ENCODE results near the gene DAPK3.
"Not testable (repeated sequence)": the region's sequence is repeated elsewhere in the genome, so short reads cannot be mapped to it uniquely, and the experiment has no call there.

Gene DAPK3

DNA sequence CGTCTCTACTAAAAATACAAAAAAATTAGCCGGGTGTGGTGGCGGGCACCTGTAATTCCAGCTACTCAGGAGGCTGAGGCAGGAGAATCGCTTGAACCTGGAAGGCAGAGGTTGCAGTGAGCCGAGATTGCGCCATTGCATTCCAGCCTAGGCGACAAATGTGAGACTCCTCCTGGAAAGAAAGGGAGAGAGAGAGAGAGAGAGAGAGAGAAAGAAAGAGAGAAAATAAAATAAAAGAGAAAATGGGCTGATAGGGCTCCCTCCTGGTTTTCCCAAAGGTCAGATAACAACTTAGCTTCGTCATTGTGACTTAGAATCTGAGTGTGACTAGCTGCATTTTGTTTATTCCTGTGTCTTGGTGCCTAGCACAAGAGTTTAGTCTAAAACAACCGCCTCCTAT lies 34.5 kb upstream of the DAPK3 start:
- not testable (repeated sequence) for DNase-seq (ENCODE audit: low read depth)

DNA sequence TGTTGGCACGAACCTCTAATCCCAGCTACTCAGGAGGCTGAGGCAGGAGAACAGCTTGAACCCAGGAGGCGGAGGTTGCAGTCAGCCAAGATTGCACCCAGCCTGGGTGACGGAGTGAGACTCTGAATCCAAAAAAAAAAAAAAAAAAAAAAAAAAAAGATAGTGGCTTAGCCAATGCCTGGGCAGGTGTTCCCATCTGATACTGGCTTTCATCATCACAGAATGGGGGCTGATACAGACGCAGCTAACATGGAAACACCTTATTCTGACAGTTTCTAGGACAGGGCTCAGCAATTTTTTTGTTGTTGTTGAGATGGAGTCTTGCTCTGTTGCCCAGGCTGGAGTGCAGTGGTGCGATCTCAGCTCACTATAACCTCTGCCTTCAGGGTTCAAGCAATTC lies 29.9 kb upstream of the DAPK3 start:
- not testable (repeated sequence) for DNase-seq (ENCODE audit: low read depth)

DNA sequence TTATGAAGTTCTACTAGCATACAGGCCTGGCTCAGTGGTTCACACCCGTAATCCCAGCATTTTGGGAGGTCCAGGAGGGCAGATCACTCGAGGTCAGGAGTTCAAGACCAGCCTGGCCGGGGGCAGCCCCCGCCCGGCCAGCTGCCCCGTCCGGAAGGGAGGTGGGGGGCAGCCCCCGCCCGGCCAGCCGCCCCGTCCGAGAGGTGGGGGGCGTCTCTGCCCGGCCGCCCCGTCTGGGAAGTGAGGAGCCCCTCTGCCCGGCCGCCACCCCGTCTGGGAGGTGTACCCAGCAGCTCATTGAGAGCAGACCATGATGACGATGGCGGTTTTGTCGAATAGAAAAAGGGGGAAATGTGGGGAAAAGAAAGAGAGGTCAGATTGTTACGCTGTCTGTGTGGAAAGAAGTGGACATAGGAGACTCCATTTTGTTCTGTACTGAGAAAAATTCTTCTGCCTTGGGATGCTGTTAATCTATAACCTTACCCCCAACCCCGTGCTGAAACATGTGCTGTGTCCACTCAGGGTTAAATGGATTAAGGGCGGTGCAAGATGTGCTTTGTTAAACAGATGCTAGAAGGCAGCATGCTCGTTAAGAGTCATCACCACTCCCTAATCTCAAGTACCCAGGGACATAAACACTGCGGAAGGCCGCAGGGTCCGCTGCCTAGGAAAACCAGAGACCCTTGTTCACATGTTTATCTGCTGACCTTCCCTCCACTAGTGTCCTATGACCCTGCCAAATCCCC lies 27.9 kb upstream of the DAPK3 start:
- not testable (repeated sequence) for DNase-seq (ENCODE audit: low read depth)

DNA sequence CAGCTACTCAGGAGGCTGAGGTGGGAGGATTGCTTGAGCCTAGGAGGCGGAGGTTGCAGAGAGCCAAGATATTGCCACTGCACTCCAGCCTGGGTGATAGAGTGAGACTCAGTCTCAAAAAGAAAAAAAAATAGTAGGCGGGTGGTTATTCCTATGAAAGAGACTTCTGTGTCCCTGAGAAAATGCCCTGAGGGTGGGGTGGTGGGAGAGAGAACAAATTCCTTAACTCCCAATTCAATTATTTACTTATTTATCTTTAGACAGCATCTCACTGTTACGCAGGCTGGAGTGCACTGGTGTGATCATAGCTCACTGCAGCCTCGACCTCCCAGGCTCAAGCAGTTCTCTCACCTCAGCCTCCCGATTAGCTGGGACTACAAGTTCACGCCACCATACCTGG lies 24.7 kb upstream of the DAPK3 start:
- no peak for DNase-seq (ENCODE audit: low read depth)

DNA sequence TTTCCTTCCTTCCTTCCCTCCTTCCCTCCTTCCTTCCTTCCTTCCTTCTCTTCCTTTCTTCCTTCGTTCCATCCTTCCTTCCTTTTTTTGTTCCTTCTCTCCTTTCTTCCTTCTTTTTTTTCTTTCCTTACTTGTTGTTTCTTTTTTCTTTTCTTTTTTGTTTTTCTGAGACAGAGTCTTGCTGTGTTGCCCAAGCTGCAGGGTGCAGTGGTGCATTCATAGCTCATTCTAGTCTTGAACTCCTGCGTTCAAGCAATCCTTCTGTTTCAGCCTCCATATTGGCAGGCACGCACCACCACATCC lies 19.9 kb upstream of the DAPK3 start:
- DNase-seq (ENCODE audit: low read depth): no peak

DNA sequence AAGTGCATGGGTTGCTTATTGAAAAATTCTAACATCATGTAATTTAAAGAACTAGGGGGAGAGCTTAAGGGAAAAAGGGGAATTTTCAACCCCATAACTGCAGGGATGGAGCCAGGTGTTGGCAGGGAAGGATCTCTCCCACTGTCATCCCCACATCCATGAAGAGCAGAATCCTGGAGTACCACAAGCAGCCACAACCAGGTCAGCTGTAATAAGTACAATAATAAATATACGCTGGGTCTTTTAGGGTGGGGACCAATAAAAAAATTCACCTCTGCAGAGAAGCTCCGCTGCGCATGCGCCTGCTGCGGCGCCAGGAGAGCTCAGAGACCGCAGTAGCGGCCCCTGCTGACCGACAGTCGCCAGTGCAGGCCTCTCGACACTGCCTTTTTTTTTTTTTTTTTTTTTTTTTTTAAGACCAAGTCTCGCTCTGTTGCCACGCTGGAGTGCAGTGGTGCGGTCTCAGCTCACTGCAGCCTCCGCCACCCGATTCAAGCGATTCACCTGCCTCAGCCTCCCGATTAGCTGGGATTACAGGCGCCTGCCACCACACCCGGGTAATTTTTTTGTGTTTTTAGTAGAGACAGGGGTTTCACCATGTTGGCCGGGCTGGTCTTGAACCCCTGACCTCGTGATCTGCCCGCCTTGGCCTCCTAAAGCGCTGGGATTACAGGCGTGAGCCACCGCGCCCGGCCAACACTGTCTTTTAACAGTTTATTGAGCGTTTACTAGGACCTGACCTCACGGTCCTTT lies 16.9 kb upstream of the DAPK3 start:
- peak; percentile 82 for DNase-seq (ENCODE audit: low read depth)

DNA sequence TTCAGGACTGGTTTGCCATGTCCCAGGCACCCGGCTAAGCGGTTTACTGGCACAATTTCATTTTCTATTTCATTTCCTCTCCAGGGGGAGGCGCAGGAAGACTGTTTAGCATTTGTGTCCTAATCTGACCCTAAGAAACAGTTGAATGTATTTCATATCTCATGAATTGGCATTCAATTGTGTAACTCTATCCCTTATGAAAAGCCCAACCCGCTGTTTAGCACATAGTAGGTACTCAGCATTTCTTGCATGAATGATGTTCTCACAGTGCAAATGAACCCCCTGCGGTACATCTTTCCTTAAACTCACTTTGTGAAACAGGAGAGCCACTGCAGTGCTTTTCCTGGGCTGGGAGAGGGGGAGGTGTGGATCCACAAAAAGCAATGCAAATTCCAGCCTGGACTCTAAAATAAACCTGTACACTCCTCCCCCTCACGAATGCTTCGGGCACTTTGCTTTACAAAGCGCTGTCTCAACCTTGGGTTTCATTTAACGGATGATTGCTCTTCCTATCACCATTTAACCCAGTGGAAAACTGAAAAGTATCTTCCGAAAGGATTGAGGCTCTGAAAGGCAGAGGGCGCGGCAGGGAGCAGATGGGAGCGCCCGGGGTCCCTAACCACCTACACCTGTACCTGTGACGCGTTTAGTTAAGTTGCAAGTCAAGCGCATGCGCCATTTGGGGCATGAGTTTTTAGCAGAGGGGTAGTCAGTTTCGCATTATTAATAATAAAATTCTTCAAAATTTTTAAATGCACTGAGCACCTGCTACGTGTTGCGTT lies 15.6 kb upstream of the DAPK3 start:
- no peak for DNase-seq (ENCODE audit: low read depth)

DNA sequence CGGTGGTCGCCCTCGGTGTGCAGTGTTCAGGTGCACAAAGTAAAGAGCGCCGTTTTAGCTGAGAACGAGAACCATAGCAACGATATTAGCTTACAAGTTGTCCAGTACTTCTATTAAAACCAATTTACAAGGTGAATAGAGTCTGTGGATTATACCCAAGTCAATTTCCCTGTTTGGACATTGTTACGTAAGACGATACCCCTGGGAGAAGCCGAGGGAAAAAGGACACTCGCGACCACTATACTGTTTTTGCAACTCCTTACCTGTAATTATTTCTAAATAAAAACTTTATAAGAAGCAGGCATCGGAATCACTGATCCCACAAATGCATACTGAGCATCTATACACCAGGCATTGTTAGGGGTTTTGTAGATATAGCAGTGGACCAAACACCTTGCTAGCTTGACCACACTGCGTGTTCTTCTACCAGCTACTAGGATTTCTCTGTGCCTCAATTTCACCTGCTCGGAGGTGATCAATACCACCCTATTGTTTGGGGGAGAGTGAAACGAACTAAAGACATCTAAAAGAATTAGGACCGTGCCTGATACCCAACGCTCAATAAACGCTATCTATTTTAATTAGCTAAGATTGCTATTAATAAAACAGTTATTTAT lies 14.9 kb upstream of the DAPK3 start:
- no peak for DNase-seq (ENCODE audit: low read depth)

DNA sequence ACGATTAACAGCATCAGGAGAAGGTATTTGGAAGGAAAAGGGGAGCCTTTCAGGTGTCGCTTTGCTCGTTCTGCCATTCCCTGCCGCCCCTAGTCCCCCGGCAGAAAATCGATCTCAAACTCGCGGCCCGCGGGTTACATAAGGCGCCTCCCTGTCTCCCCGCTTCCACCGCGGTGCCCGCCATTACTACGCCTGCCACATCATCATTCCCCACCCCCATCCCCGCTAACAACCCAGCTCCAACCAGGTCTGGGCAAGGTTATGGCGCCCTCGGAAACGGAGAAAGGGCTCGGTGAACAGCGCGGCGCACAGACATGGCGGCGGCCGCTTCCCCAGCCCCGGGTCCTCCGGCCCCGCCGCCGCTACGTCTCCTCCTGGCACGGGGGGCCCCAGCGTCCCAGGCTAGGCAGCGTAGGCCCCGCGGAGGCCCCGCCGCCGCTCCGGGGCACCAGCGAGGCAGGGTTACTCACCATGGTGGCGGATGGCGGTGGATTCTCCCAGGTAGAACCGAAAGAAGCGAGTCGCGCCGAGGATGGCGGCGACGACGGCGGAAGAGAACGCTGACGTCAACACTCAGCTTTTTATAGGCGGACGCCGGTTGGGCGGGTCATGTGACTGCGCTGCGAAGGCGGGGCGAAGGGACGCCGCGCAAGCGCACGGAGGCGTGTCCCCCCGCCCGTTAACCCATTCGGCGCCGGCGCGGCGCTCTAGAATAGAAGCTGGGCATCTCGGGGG lies 14.2 kb upstream of the DAPK3 start, which contains the start of gene EEF2:
Gene EEF2, minus strand, starts transcription at position 556 of the 735 bp plus-strand sequence. Its CDS starts 83 bp downstream, at position 473.
- DNase-seq (ENCODE audit: low read depth): peak; percentile 80

DNA sequence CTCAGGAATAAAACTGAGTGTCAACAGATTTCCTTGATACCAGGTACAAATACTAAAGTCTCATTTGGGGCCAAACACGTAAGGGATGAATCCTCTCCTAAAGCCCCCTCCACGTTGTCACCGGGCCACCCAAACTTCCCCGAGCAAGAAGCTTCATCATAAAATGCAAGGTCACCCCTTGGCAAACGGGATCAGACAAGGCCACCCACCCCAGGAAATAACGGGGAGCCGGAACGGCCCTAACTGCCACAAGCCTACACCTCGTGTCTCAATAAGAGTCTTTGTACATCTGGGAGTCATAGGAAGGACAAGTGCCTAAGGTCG lies 13.6 kb upstream of the DAPK3 start:
- DNase-seq (ENCODE audit: low read depth): no peak

DNA sequence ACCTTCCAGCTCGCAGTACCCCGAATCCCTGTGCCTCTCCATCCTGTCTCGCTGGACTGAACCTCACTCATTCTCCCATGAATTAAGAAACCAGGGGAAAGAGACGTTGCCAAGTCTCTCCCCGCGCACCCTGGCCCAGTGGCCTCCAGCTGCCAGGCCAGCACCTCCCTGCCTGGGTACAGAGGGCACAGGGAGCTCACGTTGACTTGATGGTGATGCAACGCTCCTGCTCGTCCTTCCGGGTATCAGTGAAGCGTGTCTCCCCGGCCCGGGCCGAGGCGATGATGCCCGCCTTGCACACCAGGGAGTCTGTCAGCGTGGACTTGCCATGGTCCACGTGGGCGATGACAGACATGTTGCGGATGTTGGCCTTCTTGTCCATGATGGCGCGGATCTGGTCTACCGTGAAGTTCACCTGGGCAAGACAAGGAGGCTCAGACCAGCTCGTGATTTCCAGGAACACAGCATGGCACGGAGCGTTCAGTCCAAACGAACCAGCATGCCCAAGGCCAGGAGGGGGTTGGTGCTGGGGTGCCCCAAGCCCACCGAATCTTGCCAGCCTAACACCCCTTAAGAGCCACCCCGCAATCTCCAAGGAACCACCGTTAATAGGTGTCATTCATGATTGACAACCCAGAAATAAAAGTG lies 13.2 kb upstream of the DAPK3 start:
- DNase-seq (ENCODE audit: low read depth): no peak

DNA sequence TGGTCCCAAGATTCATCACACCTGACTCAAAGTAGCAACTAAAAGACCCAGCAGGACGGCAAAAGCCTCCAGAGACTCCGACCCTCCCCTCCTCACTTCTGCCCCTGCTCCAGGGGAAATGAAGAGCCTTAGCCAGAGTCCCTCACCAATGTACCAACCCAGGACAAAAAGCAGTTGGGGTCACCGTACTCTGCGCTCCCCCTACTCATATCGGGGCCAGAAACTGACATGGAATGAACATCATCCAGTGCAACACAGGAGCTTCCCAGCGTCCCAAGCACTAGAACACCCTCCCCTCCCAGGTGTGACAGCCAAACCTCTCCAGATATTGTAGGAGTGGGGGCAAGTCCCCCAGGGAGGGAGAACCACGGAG lies 12.6 kb upstream of the DAPK3 start:
- DNase-seq (ENCODE audit: low read depth): no peak

DNA sequence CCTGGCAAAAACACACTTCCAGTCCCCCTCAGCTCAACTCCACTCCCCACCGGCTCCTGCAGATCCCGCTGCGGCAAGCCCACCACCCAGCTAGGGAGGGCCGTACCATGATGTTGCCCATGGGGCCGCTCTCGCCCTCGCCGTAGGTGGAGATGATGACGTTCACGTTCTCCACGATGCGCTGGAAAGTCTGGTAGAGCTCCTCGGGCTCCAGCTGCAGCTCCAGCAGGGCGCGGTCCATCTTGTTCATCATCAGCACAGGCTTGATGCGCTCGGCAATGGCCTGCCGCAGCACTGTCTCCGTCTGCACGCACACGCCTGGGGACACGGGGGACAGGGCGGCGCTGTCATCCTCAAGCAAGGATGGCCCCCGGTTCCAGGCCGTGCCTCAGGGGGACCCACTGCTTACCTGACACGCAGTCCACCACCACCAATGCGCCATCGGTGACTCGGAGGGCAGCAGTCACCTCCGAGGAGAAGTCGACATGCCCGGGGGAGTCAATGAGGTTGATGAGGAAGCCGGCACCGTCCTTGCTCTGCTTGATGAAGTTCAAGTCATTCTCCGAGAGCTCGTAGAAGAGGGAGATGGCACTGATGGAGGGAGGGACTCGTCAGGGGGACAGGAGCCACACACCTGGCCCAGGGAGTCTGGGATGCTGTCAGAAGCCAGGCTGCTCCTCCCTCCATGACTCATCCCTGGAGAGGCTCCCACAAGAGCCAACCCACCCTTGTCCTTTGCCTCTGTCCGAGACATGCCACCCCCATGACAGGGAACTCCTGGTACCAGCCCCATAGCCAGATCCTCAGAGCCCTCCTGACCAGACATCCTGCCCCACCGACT lies 12.0 kb upstream of the DAPK3 start:
- no peak for DNase-seq (ENCODE audit: low read depth)

DNA sequence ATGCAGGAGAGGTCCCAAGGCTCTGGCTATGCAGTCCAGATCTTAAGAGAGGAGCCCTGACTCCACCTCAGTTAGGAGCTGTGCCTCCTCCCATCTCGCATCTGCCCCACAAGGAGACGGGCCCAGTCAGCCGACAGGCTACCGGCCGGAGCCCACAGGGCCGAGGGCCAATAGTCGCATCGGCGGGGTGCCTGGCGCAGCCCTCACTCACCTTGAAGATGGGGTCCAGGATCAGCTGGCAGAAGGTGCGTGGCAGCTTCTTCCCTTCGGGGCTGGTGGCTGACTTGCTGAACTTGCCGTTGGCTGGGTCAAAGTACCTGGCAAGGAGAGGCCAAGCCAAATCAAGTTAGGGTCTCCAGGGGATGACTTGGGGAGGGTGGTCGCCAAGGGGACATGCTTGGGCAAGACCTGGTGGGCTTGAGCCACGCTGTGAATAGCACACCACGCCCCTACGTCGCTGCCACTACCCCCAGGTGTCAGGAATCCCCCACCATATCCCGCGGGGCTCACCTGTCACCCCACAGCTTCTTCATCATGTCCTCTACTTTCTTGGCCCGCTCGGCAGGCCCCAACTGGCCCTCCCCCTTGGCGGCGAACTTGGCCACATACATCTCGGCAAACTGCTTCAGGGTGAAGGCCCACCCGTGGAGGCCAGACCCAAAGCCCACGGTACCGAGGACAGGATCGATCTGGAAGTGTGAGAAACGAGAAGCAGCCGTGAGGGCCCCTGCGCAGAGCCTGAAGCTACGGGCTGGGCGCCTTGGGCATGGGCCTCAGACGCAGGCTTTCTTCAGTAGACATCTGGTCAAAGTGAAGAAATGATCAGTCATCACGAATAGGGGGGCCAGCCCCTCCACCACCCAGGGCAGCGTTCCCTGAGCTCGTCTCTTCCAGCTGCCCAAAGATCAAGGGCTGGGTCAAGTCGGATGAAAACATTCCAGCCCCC lies 11.1 kb upstream of the DAPK3 start:
- no peak for DNase-seq (ENCODE audit: low read depth)

DNA sequence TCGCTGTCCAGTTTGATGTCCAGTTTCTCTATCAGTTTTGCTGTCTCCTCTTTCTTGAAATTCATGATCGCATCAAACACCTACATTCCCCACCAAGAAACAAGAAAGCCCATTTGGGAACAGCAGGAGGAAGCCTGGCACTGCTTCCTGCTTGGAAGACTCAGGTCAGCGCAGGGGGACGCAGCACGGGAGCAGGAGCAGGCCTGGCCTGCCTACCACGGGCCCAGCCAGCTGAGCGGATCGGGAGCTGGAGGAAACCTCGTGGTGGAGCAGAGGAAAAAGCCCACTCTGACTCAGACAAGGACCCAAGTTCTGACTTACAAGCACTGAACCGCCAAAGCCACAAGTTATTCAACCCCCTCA lies 10.5 kb upstream of the DAPK3 start:
- no peak for DNase-seq (ENCODE audit: low read depth)

DNA sequence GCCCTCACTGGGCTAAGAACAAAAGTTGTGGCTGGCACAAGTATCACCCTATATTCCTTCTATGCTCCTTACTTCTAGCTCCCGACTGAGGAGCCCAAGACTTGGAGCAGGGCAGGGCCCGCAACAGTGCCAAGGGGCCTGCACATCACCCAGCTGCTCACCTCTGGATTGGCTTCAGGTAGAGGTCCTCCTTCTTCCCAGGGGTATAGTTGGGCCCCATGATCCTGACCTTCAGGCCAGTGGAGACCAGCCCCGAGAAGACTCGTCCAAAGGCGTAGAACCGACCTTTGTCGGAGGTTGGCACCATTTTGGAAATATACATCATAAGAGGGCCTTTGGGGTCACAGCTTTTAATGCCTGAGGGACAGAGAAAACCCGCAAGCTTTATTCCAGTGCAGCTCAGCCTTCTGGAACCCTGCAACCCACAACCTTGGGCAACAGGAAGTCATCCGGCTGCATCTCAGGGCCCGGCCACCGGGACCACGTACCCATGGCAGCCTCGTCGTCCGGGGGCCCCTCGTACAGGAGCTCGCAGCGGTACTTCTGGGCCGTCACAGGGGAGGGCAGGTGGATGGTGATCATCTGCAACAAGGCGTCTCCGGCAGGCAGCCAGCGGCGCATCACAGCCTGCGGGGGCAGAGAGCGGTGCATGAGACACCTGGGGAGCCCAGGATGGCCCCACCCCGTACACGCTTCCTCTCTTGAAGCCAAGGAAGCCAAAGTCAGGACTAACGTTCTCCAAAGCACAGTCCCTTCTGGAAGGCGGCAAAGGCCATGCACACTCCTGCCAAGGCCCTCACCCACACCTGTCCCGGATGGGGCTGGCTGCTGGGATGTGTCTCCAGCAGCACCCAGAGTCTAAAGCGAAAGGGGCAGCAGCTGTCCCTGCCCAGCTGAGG lies 9.7 kb upstream of the DAPK3 start:
- no peak for DNase-seq (ENCODE audit: low read depth)

DNA sequence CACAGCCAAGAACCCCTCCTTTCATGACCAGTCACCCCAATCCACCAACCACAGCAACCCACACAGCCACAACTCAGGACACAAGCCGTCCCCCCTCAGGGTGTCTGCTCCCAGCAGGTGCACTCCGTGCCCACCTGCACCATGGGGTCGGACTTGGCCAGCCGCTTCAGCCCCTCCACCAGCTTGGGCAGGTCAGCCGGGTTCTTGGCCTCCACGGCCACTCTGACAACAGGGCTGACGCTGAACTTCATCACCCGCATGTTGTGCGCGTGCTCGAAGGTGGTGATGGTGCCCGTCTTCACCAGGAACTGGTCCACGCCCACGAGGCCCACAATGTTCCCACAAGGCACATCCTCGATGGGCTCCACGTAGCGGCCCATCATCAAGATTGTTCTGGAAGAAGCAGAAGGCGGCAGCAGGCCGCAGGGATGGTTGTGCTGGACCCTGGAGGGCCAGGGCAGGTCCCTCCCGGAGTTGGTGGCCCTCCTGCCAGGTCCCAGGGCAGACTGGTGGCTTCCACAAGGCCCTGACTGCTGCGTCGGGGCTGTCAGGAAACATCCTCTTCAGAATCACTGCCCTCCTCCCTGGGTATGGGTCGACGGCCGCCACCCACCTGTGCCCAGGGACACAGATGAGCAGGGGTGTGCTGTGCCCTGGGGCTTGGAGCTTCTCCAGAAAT lies 8.9 kb upstream of the DAPK3 start:
- no peak for DNase-seq (ENCODE audit: low read depth)

DNA sequence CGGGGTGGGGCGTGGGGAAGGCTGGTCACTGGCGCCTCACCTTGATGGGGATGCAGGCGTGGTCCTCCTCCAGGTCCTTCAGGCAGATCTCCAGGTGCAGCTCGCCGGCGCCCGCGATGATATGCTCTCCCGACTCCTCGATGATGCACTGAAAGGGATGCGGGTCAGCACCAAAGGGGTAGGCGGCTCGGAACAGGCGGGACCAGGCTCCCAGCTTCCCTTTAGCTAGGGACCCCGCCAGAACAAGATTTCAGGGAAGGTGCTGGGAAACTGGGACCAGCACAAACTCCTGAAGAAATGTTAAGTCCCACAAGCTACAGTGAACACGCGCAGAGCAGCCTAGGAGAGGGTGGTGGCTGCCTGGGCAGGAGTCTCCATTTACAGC lies 8.4 kb upstream of the DAPK3 start:
- DNase-seq (ENCODE audit: low read depth): no peak
